ENCODE measurements around the gene KMT5C.

The KMT5C gene

GRCh38 chr19:55392820-55393761 lies 53.4 kb downstream of the KMT5C start:
- peaks cover 8 to 15% of the 10 kb centered on the region in 2 experiments for H3K4me1 ChIP-seq (ENCODE audit: control insufficient read depth in 1 of 2, insufficient read depth in 2 of 2, low read length in 2 of 2)
- H3K27ac ChIP-seq (ENCODE audit: low read depth, low read length), result no peak overlapping the region
- no peak overlapping the region for H3K9ac ChIP-seq (ENCODE audit: low read length)
- H3K14ac ChIP-seq (ENCODE audit: low read length), result no peak overlapping the region
- no peak overlapping the region for H4K8ac ChIP-seq (ENCODE audit: low read depth, low read length)
- H3K4me2 ChIP-seq (ENCODE audit: low read length), result no peak overlapping the region
- no peak overlapping the region for H3K18ac ChIP-seq (ENCODE audit: low read length)
- no peaks in the 10 kb centered on the region for H3K27me3 ChIP-seq (ENCODE audit: insufficient read depth, low read length)
- no peak overlapping the region for H2BK12ac ChIP-seq (ENCODE audit: low read length)
- no CpG with 5 or more reads among the region's 18 CpGs for WGBS (ENCODE audit: extremely low coverage, insufficient coverage, insufficient read length)
- H2BK5ac ChIP-seq (ENCODE audit: low read depth, low read length, poor library complexity), result no peak overlapping the region
- no peaks in the 10 kb centered on the region for H3K9me3 ChIP-seq (ENCODE audit: insufficient read depth, low read depth, low read length)
- H2AFZ ChIP-seq (ENCODE audit: insufficient read depth, low read length, poor library complexity), result no peak overlapping the region
- no peak overlapping the region for H3K4ac ChIP-seq (ENCODE audit: low read depth, low read length)
- peaks cover 28 to 30% of the 10 kb centered on the region in 2 experiments for H3K36me3 ChIP-seq (ENCODE audit: control insufficient read depth in 1 of 2, insufficient read depth in 2 of 2, low read length in 2 of 2)
- no peak overlapping the region for H4K91ac ChIP-seq (ENCODE audit: low read depth, low read length)
- DNase-seq, result no peak
- no peaks in the 10 kb centered on the region for H3K79me1 ChIP-seq (ENCODE audit: low read length)
- peaks cover 3% of the 10 kb centered on the region for H3K79me2 ChIP-seq (ENCODE audit: control insufficient read depth, insufficient read depth, low read length, poor library complexity)
- no peak overlapping the region for H2BK120ac ChIP-seq (ENCODE audit: insufficient read depth, low read length, poor library complexity)
- no peak overlapping the region for H2AK5ac ChIP-seq (ENCODE audit: low read length)
- no peak overlapping the region for H3K4me3 ChIP-seq (ENCODE audit: low read depth, low read length)
- H4K12ac ChIP-seq (ENCODE audit: low read depth, low read length), result no peak overlapping the region
- no peak overlapping the region for H3K23ac ChIP-seq (ENCODE audit: low read length)

All from trophoblast cell (in vitro differentiated cells and primary cell).